T-helper 2 cell treated with Interferon-gamma antibody and Interleukin-4, amounts not matched to agents 100 ng/mL and 5 ng/mL, for 36 hours (primary cell): ENCODE measurements around the gene SAFB2. TPM values are rescaled to one million over a fixed set of nuclear protein-coding genes. Genes with fewer than 3 reads are reported as not detected.

Experiments used
- intact Hi-C: fragments of 100-400 bp; cut with micrococcal nuclease; formaldehyde crosslinking; loops from one replicate; pipeline ENCODE4 v1.15.1; 2023
- total RNA-seq: library from RNA; stranded (reverse); gene quantifications from 2 replicates; pipeline ENCODE4 v1.2.3, GENCODE V29; 2022

SAFB2 gene
- total RNA-seq, 1 donor from 2014 or later = 108 TPM

DNA sequence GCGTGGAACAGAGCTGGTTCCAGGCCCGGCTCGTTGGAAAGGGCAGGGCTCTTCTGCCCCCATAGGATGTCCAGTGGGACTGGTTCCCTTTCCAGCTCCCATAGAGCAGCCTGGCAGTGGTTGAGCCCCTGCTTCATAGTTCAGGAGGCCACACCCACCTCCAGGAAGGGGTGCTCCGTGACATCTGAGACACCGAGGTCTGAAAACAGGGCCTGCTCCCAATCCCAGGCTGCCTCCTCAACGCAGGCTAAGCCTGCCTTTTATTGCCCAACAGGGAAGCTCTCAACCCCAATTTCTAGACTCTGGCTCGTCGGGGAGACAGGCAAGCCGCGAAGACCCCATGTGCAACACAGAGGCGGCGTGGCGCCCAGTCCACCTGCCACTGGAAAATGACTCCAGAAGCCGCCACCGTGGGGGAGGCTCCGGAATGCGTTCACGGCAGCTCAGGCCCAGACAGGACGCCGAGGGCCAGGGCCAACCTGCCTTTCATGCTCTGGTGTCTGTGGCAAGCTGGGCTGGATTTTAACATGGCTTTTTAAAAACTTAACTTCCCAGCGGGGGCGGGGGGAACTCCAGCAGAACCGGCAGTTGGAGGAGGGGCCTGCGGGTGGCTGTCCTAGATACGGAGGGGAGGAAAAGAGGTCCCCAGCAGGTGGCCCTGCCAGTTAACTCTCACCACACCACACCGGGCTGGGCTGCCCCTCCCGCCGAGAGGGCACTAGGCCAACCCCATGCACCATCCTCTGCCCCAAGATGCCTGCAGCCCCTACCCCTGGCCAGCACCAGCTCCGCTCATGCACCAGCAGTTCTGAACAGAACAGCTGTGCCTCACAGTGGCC is 36.9 kb downstream of the SAFB2 start:
- intact Hi-C loops = no loop called here

DNA sequence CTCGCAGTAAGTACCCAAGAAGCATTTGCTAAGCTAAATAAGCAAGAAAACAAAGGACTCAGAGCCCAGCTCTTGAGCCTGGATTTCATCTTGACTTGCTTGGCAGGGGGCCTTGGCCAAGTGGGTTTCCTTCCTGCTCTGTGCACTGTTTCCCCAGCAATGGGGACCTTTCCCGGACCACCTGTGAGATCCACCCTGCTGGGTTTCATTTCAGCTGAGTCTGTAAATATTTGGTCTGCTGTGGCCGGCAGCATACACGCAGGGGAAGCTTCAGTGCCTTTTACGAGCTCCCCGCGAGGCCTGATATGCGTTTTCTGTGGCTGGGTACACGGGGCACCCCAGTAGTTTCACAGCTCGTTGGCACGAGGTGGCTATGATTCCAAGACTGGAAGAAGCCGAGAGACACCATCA is 42.4 kb downstream of the SAFB2 start:
- intact Hi-C loops = no loop called here

DNA sequence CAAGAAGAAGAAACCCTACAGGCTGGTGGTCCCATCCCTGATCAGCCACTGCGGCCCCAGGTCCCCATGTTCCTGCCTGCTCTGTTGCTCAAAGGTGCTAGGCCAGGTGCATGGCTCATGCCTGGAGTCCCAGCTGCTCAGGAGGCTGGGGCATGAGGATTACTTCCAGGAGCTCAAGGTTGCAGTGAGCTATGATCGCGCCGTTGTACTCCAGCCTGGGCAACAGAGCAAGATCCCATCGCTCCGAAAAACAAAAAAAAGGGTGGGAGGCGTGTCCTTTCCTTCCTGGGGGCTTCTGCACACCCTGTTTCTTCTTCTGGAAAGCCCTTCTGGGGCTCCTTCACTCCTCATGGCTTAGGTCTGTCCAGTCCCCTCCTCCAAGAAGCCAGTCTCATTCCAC is 42.9 kb downstream of the SAFB2 start:
- intact Hi-C loops = no loop called here

DNA sequence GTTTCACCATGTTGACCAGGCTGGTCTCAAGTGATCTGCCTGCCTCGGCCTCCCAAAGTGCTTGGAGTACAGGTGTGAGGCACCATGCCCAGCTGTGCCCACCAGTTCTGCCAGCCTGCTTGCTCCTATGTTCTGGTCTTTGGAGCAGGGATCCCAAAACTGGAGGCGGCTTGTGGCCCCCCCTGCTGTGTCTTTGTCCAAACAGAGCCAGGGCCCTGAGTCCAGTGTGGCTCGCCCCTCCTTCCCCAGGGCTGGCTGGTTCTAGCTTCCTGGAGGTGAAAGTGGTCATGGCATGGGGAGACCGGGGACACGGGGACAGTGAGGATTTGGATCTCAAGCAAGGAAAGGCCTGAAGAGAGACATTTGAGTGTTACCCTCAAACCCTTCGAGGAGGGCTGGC is 43.3 kb downstream of the SAFB2 start:
- intact Hi-C loops = no loop called here

DNA sequence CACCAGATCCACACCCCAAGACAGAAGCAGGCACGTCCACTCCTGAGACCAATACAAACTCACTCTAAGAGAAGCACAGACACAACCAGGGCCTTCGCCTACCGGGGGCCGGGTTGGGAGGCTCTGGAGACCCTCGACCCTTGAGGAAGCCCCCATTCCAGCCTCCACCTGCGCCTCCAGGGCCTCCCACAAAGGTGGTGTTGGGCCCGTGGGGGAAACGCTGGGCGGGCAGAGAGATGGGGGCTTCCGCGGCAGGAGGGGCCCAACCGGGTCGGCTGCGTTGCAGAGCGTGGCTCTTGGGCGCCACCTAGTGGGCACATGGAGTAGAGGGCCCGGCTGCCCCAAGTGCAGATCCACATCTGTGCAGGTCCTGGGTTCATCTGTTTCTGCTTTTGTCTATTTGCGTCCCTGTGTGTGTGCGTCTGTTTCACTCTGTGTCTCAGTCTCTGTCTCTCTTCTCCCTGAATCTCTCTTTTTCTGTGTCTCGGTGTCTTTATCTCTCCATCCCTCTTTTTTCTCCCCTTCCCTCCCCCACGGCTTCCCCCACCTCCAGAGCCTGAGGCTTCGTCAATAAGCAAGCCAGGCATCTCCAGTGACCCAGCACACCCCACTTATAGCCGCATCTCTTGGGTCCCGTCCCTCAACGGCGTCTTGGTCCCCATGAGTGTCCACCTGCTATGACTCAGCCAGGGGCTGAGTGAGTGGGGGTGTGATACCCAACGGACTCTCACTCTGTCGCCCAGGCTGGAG is 44.3 kb downstream of the SAFB2 start:
- intact Hi-C loops = no loop called here

DNA sequence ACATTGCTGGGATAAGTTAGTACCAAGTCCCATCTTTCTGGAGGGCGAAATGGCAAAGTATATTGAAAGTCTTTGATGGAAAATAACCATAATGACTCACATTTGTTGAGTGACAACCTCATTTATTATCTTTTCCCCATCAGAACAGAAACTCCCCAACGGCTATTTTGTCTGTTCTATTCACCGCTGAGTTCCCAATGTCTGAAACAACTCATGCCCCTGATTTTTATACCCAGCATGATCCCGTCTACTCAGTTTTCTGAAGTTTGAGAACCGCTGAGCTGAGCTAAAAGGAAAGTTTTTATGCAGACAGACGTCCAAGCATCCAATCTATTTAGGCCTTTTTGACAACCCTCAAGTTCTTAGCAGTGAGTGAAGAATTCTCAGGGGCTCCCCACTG is 47.0 kb downstream of the SAFB2 start:
- intact Hi-C loops = no loop called here

DNA sequence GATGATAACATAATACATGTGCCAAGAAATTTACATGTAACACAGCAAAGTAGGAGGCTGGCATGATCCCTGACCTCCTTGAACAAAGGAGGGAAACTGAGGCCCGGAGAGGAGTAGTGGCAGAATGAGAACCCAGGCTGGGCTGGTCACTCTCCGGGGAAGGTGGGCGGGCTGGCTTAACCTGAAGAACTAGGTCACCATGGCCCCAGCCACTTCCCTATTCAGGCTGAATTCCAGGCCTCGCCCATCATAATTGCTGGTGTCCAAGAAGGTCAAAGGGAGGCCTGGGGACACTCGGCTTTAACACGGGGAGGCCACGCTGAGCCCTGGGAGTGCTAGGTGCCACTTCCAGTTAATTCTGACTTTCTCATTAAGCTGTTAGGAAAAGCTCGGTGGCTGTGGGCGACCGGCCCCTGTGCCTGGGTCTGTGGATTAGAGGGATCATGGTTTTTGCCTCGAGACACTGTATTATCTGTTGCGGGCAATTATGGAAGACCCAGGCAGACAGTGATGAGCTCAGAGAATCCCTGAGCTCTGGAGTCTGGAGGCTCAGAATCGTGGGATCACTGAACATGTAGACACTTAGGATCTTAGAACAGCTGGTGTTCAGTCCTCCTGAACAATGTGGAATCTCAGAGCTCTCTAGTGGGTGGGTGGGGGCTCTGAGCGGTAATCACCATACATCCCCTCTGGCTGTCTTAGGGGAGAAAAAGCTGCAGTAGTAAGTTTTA is 49.9 kb downstream of the SAFB2 start:
- intact Hi-C loops = no loop called here

DNA sequence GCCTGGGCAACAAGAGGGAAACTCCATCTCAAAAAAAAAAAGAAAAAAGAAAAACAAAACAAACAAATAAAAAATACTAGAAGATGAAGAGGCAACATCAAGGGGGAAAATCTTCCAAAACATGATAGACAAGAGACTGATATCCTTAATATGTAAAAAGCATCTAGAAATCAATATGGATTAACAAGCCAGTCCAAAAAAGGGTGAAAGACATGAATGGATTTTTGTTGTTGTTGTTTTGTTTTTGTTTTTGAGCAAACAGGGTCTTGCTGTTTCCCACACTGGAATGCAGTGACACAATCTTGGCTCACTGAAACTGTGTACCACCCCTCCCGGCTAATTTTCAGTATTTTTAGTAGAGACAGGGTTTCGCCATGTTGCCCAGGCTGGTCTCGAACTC is 50.8 kb downstream of the SAFB2 start:
- intact Hi-C loops = no loop called here

DNA sequence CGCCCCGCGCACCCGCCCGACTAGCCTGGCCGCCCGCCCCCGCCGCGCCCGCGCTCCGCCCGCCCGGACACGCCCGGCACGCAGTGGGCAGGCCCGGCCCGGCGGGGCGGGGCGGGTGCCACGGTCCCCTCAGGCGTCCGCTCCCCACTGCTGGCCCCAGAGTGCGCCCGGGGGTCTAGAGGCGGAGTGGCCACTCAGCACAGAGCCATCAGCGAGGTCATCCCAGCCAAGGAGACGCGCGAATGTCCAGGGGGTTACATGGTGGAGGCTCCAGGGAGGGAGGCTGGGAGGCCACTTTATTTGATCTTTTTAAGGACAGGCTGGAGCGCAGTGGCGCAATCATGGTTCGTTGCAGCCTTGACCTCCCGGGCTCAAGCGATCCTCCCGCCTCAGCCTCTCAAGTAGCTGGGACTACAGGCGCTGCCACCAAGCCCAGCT is 54.6 kb downstream of the SAFB2 start:
- intact Hi-C loops = no loop called here

DNA sequence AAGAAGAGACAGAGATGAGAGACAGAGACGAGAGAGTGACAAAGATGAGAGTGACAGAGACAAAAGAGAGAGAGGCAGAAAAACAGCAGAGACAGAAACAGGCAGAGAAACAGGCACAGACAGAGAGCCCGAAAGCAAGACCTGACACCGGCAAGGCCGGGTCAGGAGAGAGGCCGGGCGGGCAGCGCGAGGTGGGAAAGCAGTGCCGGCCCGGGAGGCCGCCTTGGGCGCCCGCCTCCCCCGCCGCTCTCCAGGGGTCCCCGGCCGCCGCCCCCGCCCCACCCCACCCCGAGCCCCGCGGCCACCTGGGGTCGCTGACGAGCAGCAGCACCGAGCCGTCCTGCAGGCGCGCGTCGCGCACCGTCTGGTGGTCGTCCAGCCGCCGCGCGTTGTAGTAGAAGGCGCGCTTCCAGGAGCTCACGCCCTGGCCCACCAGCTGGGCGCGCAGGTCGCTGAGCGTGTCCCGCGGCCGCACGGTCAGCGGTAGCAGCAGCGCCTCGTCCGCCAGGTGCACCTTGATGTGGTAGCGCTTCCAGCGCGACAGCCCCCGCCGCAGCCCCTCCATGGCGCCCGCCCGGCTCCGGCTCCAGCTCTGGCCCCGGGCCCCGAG is 55.1 kb downstream of the SAFB2 start, which contains the start of gene TINCR:
Gene TINCR (minus strand): TSS at position 594 of the 610 bp plus-strand sequence.
- intact Hi-C loops = no loop called here

DNA sequence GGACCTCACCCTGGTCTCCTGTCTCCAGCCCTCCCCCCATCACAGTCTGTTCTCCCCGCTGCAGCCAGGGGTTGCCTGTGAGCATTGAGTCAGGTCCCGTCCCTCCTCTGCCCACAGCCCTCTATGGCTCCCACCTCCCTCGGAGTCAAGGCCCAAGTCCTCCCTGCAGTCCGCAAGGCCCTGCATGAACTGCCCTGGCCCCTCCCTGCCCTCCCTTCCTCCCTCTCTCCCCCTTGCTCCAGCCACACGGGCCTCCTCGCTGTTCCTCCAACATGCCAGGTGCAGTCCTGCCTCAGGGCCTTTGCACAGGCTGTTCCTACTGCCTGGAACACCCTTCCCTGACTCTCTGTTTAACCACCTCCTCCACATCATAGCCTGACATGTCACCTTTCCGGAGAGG is 57.6 kb downstream of the SAFB2 start:
- intact Hi-C loops = no loop called here

DNA sequence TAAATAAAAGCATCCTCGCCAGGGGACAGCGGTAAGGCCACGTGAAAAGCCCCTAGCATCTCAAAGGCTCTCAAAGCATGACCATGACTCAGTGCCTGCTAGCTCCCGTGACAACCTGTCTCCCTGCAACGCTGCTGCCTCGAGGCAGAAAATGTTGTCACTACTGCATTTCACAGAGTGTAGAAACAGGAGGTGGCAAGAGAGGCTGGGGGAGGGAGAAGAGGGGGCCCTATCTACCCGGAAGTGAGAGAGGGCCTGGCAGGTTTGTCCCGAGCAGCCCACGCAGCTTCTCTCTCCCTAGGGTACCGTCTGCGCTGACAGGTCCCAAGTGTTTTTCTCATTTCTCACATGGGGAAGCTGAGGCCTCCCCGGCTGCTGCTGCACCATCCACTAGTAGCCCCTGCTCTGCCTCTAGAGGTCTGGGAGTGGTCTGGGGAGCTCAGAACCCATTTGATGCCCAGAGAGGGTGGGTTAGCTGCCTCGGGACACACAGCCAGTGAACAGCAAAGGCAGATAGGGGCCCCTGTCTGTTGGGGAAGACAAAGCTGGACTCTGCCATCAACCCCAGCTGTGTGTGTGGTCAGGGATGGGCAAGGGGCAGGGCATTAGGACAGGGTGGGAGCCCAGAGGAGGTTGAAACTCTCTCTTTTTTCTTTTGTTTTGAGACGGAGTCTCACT is 58.5 kb downstream of the SAFB2 start:
- intact Hi-C loops = no loop called here

DNA sequence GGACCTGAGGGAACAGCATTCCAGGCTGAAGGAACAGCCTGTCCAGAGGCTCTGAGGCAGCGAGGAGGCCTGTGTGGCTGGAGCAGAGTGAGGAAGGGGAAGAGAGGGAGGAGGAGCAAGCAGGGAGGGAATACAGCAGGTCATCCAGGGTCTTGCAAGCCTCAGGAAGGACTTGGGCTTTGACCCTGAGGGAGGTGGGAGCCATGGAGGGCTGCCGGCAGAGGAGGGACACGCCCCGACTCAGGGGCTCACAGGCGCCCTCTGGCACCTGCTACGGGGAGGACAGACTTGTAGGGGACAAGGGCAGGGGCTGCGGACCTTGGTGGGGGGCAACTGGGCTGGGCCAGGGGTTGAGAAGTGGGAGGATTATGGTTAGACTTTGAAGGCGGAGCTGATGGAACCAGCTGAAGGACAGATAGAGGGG is 59.6 kb downstream of the SAFB2 start:
- intact Hi-C loops = no loop called here

DNA sequence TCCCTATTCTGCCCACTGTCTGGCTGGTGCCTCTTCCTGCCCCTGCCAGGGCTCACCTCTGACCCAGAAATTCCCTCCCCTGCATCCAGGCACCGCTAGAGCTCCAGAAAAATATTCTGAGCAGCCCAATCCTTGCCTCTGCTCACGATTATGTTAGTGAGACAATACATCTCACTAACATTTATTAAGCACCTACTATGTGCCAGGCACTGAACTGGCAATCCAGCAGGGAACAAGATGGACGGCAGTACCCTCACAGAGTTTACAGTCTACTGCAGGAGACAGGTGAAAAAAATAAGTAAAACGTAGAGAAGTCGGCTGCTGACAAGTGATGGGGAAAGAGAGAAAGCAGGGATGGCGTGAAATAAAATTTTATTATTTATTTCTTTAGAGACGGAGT is 60.3 kb downstream of the SAFB2 start:
- intact Hi-C loops = no loop called here

DNA sequence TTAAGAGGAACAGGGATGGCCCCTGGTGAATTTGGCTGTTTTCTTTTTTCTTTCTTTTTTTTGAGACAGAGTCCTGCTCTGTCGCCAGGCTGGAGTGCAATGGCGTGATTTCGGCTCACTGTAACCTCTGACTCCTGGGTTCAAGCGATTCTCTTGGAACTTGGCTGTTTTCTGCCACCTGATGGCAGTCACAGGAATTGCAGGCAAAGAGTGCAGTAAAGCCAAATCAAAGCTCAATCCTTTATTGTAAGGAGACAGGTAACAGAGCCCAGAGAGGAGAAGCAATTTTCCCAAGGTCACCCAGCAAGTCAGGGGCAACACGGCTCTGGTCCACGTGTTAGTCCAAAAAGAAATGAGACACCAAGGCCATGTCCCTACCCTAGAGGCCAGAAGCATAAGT is 61.0 kb downstream of the SAFB2 start:
- intact Hi-C loops = no loop called here

DNA sequence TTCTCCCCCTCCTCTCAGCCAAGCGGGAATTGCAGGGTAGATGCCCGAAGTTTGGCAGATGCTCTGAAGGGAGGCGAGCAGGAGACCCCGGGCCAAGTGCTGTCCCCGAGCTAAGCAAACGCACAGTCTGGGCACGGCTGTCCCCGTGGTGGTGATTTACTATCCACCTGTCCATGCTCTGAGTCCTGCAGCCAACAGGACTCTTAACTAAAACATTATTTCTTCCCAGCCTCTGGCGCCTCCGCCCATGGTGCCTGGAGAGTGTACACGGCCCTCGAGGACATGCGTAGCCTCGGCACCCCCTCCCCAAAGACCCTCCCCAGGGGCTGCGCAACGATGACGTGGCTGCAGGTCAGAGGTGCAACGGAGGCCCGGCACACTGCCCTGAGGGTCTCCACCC is 62.4 kb downstream of the SAFB2 start:
- intact Hi-C loops = no loop called here

DNA sequence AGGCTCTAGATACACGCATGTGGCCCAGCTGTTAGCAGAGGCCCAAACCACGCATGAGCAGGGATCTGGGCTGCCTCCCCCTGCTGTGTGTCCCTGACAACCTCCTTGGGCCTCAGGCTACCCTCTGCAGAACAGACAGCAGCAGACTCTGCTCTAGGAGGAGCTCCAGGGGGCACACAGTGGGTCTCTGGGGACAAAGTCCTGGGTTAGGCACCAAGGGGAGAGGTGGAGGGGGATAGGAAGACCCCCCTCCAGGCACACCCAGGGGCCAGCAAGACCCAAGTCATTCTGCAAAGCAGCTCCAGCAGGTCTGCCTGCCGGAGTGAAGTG is 62.8 kb downstream of the SAFB2 start:
- intact Hi-C loops = no loop called here

DNA sequence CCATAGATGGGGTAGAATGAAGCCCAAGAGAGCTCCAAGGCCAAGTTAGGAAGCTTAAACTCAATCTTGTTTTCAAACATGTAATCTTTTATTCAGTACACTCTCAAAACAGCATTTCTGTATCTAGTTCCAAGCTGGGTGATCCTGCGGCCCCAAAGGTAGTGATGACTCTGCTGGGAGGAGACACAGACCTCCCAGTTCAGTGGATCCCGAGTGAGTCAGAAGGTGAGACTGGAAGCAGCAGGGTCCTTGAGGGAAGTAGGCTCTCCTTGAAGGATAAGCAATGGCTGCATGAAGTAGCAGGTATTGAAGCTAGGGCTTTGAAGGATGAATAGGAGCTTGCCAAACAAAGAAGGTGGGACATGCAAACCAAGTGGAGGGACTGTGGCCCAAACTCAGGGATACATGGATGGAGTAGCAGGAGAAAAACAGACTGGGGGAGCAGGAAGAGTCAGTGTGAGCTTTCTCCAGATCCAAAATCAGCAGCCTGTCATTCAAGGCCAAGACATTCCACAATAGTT is 64.4 kb downstream of the SAFB2 start:
- intact Hi-C loops = no loop called here

DNA sequence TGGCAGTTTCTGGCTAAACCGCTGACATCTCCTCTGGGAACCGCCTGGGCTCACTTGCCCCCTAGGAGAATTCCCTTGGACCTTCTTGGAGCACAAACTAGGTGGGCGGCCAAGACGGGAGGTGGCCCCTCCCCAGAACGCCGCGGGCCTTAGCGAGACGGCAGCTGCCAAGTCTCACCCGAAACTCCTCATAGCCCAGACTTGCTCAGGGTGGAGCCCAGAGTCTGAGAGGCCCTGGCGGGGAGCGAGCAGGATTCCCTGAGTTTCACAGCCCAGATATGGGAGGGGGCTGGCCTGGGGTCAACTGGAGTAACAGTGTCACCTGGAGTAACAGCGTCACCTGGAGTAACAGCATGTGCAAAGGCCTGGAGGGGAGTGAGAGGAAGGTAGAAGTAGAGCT is 64.9 kb downstream of the SAFB2 start:
- intact Hi-C loops = no loop called here

DNA sequence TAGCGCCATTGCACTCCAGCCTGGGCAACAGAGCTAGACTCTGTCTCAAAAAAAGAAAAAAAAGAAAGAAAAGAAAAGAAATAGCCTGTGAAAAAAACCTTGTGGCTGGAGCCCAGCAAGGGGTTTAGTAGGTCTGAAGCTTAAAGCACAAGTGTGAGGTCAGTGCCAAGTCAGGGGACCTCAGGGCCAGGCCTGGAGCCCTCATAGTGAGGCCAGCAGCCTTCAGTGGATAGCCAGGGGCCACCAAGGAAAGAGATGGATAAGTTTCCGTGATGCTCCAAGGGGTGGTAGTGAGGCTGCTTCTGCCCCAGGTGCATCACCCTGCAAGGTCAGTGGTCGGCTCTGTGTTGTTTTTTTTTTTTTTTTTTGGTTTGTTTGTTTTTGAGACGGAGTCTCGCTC is 67.7 kb downstream of the SAFB2 start:
- intact Hi-C loops = no loop called here

DNA sequence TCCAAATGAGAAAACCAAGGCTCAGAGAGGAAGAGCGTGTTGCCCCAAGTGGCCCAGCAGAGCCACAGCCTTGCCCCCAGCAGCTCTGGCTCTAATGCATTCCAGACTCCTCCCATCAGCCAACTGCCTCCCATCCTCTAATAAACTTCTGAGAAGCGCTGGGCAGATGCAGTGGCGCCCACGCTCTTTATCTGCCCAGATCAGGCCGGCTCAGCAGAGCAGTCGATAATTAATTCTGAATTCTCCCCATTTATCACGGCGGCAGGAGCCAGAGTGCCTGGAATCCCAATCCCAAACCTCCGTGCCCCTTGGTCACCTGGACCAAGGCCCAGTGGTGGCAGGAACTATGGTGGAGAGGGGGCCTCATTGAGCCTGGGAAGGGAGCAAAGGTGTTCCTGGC is 68.7 kb downstream of the SAFB2 start:
- intact Hi-C loops = no loop called here
